Hepatocyte (in vitro differentiated cells): ENCODE results near the gene ZNF462.

ENCODE experiments used
- EZH2 ChIP-seq: fragments of 200-600 bp; sonication (generic); IDR thresholded peaks from 2 replicates; pipeline ENCODE4 v1.6.1; 2016; ENCODE audit warnings: antibody characterized with exemption, mild to moderate bottlenecking, borderline replicate concordance
- TF ChIP-seq, protein P1 (sequence below): fragments of 200-600 bp; sonication (generic); IDR thresholded peaks from 2 replicates; pipeline ENCODE4 v1.5.1; 2016; ENCODE audit warnings: antibody characterized with exemption, mild to moderate bottlenecking; ENCODE audit not compliant: poor library complexity

DNA sequence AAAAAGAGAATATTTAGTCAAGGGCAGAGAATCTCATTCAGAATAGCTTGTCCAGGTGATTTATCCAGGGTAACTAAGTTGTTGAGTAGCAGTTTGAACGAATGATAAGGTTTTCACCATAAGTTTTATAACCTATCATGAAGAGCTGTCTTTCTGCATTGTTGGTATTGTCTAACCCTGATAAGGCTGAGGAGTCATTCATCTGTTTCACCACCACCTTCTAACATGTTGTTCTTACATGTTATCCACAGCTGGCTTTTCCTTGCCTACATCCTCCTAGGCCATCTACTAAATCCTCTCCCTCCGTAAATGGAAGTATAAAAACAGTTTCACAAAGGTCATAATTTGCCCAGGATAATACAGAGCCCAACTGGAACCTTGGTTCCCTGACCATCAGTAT is 24.1 kb downstream of the ZNF462 start:
- TF ChIP-seq, protein P1, sequence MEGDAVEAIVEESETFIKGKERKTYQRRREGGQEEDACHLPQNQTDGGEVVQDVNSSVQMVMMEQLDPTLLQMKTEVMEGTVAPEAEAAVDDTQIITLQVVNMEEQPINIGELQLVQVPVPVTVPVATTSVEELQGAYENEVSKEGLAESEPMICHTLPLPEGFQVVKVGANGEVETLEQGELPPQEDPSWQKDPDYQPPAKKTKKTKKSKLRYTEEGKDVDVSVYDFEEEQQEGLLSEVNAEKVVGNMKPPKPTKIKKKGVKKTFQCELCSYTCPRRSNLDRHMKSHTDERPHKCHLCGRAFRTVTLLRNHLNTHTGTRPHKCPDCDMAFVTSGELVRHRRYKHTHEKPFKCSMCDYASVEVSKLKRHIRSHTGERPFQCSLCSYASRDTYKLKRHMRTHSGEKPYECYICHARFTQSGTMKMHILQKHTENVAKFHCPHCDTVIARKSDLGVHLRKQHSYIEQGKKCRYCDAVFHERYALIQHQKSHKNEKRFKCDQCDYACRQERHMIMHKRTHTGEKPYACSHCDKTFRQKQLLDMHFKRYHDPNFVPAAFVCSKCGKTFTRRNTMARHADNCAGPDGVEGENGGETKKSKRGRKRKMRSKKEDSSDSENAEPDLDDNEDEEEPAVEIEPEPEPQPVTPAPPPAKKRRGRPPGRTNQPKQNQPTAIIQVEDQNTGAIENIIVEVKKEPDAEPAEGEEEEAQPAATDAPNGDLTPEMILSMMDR, result no peak
- no peak for TF ChIP-seq EZH2
